K562 (cell line): ENCODE results near the gene RCOR1. TPM values are rescaled to one million over a fixed set of nuclear protein-coding genes. Genes with fewer than 3 reads are reported as not detected.

Experiments used
- ATAC-seq: fragments of 200-7000 bp; cut with Tn5 transposase; 3 replicates; pipeline ENCODE4 v1.9.1; 2020; ENCODE audit warnings: moderate library complexity
- BruUV-seq: library from RNA; stranded (reverse); fragments of 400-500 nt; replicated peaks from 2 replicates; lab custom pipeline; 2021; lab: Mats Ljungman, UMichigan
- CTCF ChIA-PET: fragments of 300-600 bp; formaldehyde crosslinking; extraction: SDS; loops from one replicate; lab custom pipeline; 2021; ENCODE audit warnings: low intra/inter-chr PET ratio; lab: Yijun Ruan, JAX
- POLR2A ChIA-PET: fragments of 300-600, 350-650 bp; sonication (Branson Sonifier 250); formaldehyde crosslinking; extraction: SDS; loops from one replicate; lab custom pipeline; 2021; ENCODE audit warnings: antibody characterized with exemption, inconsistent platforms; lab: Yijun Ruan, JAX
- DNase-seq, 4 experiments: peaks; one replicate each; pipeline versions ENCODE4 v3.0.0 to v3.0.0-alpha.2; 2011 to 2018; ENCODE audit warnings: low spot score in 3 of 4, mixed read lengths in 3 of 4; ENCODE audit errors: extremely low read depth in 1 of 4
- FAIRE-seq: peaks from 2 replicates; lab custom pipeline; 2011; peaks lifted over from hg19 to GRCh38; lab: Jason Lieb, UNC
- H2AFZ ChIP-seq: 2 replicates; pipeline ENCODE4 v1.6.0; 2011; ENCODE audit warnings: low read depth, low read length, control low read depth, inconsistent platforms
- H3K27ac ChIP-seq: fragments of 200-600 bp; 3 replicates; pipeline ENCODE4 v1.8.0; 2011; ENCODE audit warnings: low read depth, mild to moderate bottlenecking, control low read depth, inconsistent platforms, low read length, moderate library complexity, mixed read lengths; ENCODE audit errors: extremely low read depth
- H3K27me3 ChIP-seq, 2 experiments: fragments of 300-600 bp in 1 of 2; 2 replicates in 1 of 2; 3 replicates in 1 of 2; pipeline versions ENCODE4 v1.6.0 to v1.8.0; 2011; ENCODE audit warnings: inconsistent platforms in 2 of 2, low read length in 2 of 2, mild to moderate bottlenecking in 1 of 2, mixed read lengths in 1 of 2, moderate library complexity in 1 of 2; ENCODE audit not compliant: control insufficient read depth in 2 of 2, insufficient read depth in 2 of 2
- H3K36me3 ChIP-seq: fragments of 300-600 bp; 3 replicates; pipeline ENCODE4 v1.8.0; 2011; ENCODE audit warnings: mild to moderate bottlenecking, low read length, inconsistent platforms; ENCODE audit not compliant: control insufficient read depth, insufficient read depth
- H3K4me1 ChIP-seq, 2 experiments: fragments of 200-600 bp in 1 of 2; replicated peaks in 1 of 2; 2 replicates in 1 of 2; 3 replicates in 1 of 2; pipeline versions ENCODE4 v1.5.1 to v1.8.0; 2011; ENCODE audit warnings: inconsistent platforms in 2 of 2, low read length in 2 of 2, mild to moderate bottlenecking in 1 of 2, mixed read lengths in 1 of 2, moderate library complexity in 1 of 2; ENCODE audit not compliant: control insufficient read depth in 2 of 2, insufficient read depth in 2 of 2
- H3K4me2 ChIP-seq: 2 replicates; pipeline ENCODE4 v1.6.1; 2011; ENCODE audit warnings: low read length, control low read depth, inconsistent platforms, mixed read lengths; ENCODE audit not compliant: insufficient read depth
- H3K4me3 ChIP-seq: fragments of 200-600 bp; sonication (generic), shearing (Covaris generic); 2 replicates; pipeline ENCODE4 v1.5.1; 2016; ENCODE audit warnings: control low read depth, inconsistent platforms
- H3K79me2 ChIP-seq: fragments of 200-600 bp; 3 replicates; pipeline ENCODE4 v1.8.0; 2011; ENCODE audit warnings: low read length, inconsistent platforms; ENCODE audit not compliant: control insufficient read depth, insufficient read depth
- H3K9ac ChIP-seq, 2 experiments: 2 replicates each; pipeline versions ENCODE4 v1.6.0 to v1.6.1; 2011; ENCODE audit warnings: low read depth in 2 of 2, low read length in 2 of 2, control low read depth in 1 of 2, inconsistent platforms in 1 of 2, mild to moderate bottlenecking in 1 of 2, mixed read lengths in 1 of 2; ENCODE audit not compliant: insufficient read depth in 1 of 2
- H3K9me1 ChIP-seq: one replicate; pipeline ENCODE4 v1.6.0; 2011; ENCODE audit warnings: inconsistent platforms, mild to moderate bottlenecking, low read length, moderate library complexity; ENCODE audit not compliant: control insufficient read depth, insufficient read depth
- H3K9me3 ChIP-seq: replicated peaks from 2 replicates; pipeline ENCODE4 v1.5.1; 2011; ENCODE audit warnings: low read depth, low read length, inconsistent platforms; ENCODE audit not compliant: control insufficient read depth, insufficient read depth
- H4K20me1 ChIP-seq: replicated peaks from 2 replicates; pipeline ENCODE4 v1.6.1; 2011; ENCODE audit warnings: low read length, inconsistent platforms, mixed read lengths; ENCODE audit not compliant: control insufficient read depth, insufficient read depth
- ATF1 ChIP-seq, 2 experiments: fragments of 450-650 bp in 1 of 2; IDR thresholded peaks; 2 replicates each; pipeline ENCODE4 v1.6.1; 2016; ENCODE audit warnings: missing compliant biosample characterization in 1 of 2, missing genetic modification characterization in 1 of 2
- ATF3 ChIP-seq, 2 experiments: fragments of 450-650 bp in 1 of 2; sonication (generic) in 1 of 2; formaldehyde crosslinking in 1 of 2; IDR thresholded peaks in 1 of 2; conservative IDR thresholded peaks in 1 of 2; 2 replicates each; pipeline versions ENCODE4 v1.6.1 to v1.8.1; 2016 to 2023; ENCODE audit warnings: mild to moderate bottlenecking in 2 of 2, moderate library complexity in 2 of 2, inconsistent platforms in 1 of 2, missing genetic modification reagents in 1 of 2
- CBX5 ChIP-seq: IDR thresholded peaks from 2 replicates; pipeline ENCODE4 v1.6.1; 2014; ENCODE audit warnings: low read depth, borderline replicate concordance
- E2F5 ChIP-seq: sonication (generic); formaldehyde crosslinking; IDR thresholded peaks from 2 replicates; pipeline ENCODE4 v1.8.0; 2022; ENCODE audit warnings: mild to moderate bottlenecking, missing genetic modification reagents
- NCOA4 ChIP-seq: fragments of 450-650 bp; IDR thresholded peaks from 2 replicates; pipeline ENCODE4 v1.6.1; 2018; ENCODE audit warnings: mild to moderate bottlenecking; ENCODE audit not compliant: partially characterized antibody
- RBFOX2 ChIP-seq: fragments of 200-400 bp; formaldehyde crosslinking; IDR thresholded peaks from 2 replicates; pipeline ENCODE4 v1.6.1; 2017; ENCODE audit warnings: low read depth, mild to moderate bottlenecking, low read length, moderate library complexity
- SMARCB1 ChIP-seq: IDR thresholded peaks from 2 replicates; pipeline ENCODE4 v1.6.1; 2011; ENCODE audit warnings: improper control_type of control experiment, low read depth; ENCODE audit not compliant: insufficient read length
- U2AF2 ChIP-seq: fragments of 200-400 bp; formaldehyde crosslinking; optimal IDR thresholded peaks from 2 replicates; pipeline ENCODE3; 2017; ENCODE audit warnings: low read depth, mild to moderate bottlenecking, low read length
- ZNF282 ChIP-seq: sonication (generic); formaldehyde crosslinking; IDR thresholded peaks from 2 replicates; pipeline ENCODE4 v1.8.1; 2023; ENCODE audit warnings: missing genetic modification reagents
- WGBS: fragments of 100-300 bp; shearing (Covaris generic); methylation state at CpG from one replicate; pipeline ENCODE4 v1.1.6; 2016; ENCODE audit warnings: low coverage, mixed read lengths; ENCODE audit not compliant: insufficient coverage; ENCODE audit errors: missing lambda C conversion rate; 5-methylcytosine and 5-hydroxymethylcytosine counted together
- in situ Hi-C: fragments of 300-500 bp; cut with MboI; formaldehyde crosslinking; loops from 4 replicates; pipeline ENCODE4 v1.15.0; 2018; ENCODE audit warnings: inconsistent platforms, mixed read lengths
- intact Hi-C: fragments of 100-400 bp; cut with micrococcal nuclease; formaldehyde crosslinking; loops from 2 replicates; pipeline ENCODE4 v1.14.2; 2022
- polyA plus RNA-seq, 8 experiments: library from polyadenylated mRNA; depleted of rRNA in 4 of 8; stranded (reverse) in 5 of 8; unstranded in 3 of 8; fragments of >200 nt; fragmentation: Nextera tagmentation in 2 of 8; fragmentation: Illumina TruSeq in 1 of 8; extraction: Ambion mirVana in 2 of 8; extraction: Trizol in 1 of 8; gene quantifications; 2 replicates each; pipeline versions ENCODE4 v1.2.1 to v1.2.3, GENCODE V29; 2011 to 2014; ENCODE audit warnings: inconsistent platforms in 1 of 8, missing spikeins in 1 of 8
- total RNA-seq, 7 experiments: library from RNA; depleted of rRNA in 6 of 7; stranded (reverse); fragments of >200 nt in 6 of 7; fragmentation: Illumina TruSeq in 2 of 7; extraction: Trizol in 2 of 7; gene quantifications; 2 replicates each; pipeline versions ENCODE4 v1.2.1 to v1.2.3, GENCODE V29; 2011 to 2021; ENCODE audit warnings: low replicate concordance in 1 of 7

Gene RCOR1
- total and polyA plus RNA-seq, 9 of the 15 experiments (the other 6 are each of a cell fraction or from before 2014, with no cell fraction given): 8.5 to 47.9 (median 20.9) TPM

- Histone ChIP-seq H3K79me2 (no peaks in the 10 kb centered on the region), H3K4me2 (no peak overlapping the region)
- no peak for DNase-seq
These were observed 165.6 kb downstream of the RCOR1 start for GRCh38 chr14:102758087-102758486.

More at GRCh38 chr14:102758087-102758486, 165.6 kb downstream of the RCOR1 start:
- intact Hi-C loops: no loop called here
- Histone ChIP-seq H3K9me1 (no peaks in the 10 kb centered on the region), H2AFZ (no peak overlapping the region)
- no peak for TF ChIP-seq NCOA4
- no peak for TF ChIP-seq ATF3 (IDR thresholded peaks at IDR 0.05)
- no peak for TF ChIP-seq ATF3 (CRISPR knock-in tag; conservative IDR thresholded peaks at IDR 0.05)
- no peak for TF ChIP-seq CBX5
- TF ChIP-seq U2AF2: no peak
- no peak for TF ChIP-seq ZNF282 (CRISPR knock-in tag)
- TF ChIP-seq ATF1 (CRISPR knock-in tag; IDR thresholded peaks at IDR 0.05): no peak
- TF ChIP-seq ATF1 (tag; IDR thresholded peaks at IDR 0.05): no peak
- no peak for TF ChIP-seq RBFOX2
- TF ChIP-seq E2F5 (CRISPR knock-in tag): no peak
- no peak for TF ChIP-seq SMARCB1
- TF ChIP-seq, all 486 proteins: peak for 0
- FAIRE-seq: no peak
- Histone ChIP-seq H4K20me1 (no peaks in the 10 kb centered on the region), H3K9ac (no peak overlapping the region), H3K4me3 (no peak overlapping the region), H3K9me3 (no peaks in the 10 kb centered on the region), H3K36me3 (no peaks in the 10 kb centered on the region), H3K4me1 (peaks cover 0 to 16% of the 10 kb centered on the region in 2 experiments; a peak in 2 of 5 replicates), H3K27me3 (no peaks in the 10 kb centered on the region; a peak in 1 of 5 replicates), H3K27ac (no peak overlapping the region)
- ATAC-seq: no peak
- 44% methylated on average over 4 of the region's 5 CpGs for WGBS
- ChIA-PET CTCF (no interaction called here), POLR2A (interaction anchor here (0.7 kb wide), 2 partner anchors 10 to 117 kb away, joined by 3 read pairs; no protein-coding TSS in a partner anchor)
- in situ Hi-C loops: no loop called here
- no TSS peak for BruUV-seq
